Measurements from ENCODE around the gene ADGRA3.
"Not testable (repeated sequence)": the region's sequence is repeated elsewhere in the genome, so short reads cannot be mapped to it uniquely, and the experiment has no call there.

The ADGRA3 gene

DNA sequence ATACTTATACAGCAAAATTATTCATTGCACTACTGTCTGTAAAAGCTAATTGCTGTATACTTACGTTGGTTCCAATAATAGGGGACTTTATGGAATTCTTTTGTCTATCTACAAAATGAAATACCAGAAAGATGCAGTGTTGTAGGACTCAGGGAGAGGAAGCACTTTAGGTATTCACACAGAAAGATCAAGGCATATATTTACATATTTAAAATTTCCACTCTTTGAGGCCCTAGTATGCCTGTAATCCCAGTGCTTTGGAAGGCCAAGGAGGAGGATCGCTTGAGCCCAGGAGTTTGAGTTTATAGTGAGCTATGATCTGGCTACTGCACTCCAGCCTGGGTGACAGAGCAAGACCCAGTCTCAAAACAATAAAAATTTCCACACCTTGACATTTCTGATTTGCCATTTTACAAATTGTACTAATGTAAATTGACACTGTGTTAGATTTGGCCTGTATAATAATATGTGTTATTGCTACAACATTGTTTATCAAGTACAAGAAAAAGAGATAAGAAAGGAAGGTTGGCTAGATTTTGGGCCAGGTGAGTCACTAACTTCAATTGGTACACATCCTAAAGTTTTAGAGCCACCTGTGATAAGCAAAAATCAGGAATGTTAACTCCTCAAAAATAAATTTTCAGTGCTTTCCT, 35.1 kb downstream of the ADGRA3 start:
- in situ Hi-C loops (cut with MboI; ENCODE audit: low sequenced_read_pairs): no loop called here

DNA sequence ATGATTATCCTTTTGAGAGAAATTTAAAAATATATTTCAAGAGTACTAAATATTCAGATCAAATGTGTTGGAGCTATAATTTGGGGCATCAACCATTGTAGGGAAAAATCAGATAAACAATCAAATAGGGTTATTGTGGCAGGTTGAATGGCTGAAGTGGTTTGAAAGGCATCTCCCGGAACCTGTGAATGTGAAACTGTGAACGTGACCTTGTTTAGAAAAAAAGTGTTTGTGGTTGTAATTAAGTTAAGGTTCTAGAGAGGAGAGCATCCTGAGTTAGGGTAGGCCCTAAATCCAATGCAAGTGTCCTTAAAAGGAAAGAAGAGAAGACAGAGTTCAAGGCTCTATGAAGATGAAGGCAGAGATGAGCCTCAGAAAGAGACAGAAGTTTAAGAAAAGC, 37.4 kb downstream of the ADGRA3 start:
- in situ Hi-C loops (cut with MboI; ENCODE audit: low sequenced_read_pairs): no loop called here

DNA sequence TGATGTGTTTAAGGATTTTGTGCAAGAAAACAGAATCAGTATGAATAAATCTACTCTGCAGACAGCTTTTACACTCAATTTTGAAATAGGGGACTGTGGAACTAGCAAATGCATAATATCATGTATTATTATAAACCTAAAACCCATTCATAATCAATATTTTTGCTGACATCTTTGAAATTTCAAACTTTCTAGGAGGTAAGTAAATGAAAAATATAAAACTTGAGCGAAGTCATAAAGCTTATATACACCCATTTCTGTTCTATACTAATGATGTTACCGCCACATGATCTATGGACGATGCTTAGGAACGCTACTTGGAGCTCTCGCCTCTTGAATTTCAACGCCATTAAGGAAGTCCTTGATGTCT, 38.1 kb downstream of the ADGRA3 start:
- in situ Hi-C loops (cut with MboI; ENCODE audit: low sequenced_read_pairs): no loop called here

DNA sequence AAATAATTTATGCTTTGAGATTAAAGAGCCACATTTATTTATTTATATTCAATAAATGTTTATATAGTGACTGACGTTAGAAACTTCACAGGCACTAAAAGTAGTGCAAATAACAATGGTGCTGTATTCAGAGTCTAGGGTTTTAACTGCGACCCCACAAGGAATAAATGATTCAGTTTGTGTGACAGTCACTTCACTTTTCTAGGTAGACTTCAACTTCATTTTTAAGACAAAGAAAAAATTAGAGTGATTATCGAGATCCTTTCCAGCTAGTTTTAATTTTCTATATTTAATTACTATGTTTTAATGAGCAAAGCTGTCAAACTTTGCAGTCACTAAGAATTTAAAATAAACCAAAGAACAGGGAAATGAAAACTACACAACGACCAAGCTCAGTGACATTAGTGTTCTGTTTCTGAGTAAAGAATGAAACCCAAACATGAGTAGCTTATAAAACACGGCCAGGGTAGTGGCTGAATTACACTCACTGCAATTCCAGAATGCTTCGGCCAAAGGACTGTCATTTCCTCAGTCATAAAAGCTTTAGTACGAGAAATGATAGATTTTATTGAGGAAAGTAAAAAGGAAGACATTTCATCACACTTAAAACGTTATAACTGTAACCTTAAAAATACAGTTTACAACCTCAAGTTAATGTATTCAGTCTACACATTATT, 38.6 kb downstream of the ADGRA3 start:
- in situ Hi-C loops (cut with MboI; ENCODE audit: low sequenced_read_pairs): no loop called here

DNA sequence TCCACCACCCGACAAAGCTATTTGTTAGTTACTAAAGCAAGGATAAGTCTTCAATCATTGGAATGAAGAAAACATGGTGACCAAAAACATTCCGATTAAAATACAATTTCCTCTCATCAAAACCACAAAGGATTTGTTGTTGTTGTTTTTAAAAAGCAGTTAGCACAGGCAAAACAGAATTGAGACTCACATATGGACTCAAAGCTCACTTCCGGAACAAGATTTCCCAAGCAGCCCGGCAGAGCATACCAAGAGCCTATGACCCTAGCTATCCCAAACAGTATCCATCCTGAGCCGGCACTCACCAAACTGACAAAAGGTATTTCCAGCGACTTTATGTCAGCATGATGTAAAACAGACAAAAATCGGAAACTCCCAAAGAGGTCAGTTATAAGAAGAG, 39.9 kb downstream of the ADGRA3 start:
- in situ Hi-C loops (cut with MboI; ENCODE audit: low sequenced_read_pairs): no loop called here

DNA sequence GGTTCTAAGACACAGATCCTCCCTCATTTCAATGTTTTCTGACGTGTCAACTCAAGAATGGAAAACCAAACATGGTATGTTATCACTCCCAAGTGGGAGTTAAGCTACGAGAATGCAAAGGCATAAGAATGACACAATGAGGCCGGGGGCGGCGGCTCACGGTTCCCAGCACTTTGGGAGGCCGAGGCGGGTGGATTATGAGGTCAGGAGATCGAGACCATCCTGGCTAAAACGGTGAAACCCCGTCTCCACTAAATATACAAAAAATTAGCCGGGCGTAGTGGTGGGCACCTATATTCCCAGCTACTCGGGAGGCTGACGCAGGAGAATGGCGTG, 40.6 kb downstream of the ADGRA3 start:
- in situ Hi-C loops (cut with MboI; ENCODE audit: low sequenced_read_pairs): not testable (repeated sequence)

DNA sequence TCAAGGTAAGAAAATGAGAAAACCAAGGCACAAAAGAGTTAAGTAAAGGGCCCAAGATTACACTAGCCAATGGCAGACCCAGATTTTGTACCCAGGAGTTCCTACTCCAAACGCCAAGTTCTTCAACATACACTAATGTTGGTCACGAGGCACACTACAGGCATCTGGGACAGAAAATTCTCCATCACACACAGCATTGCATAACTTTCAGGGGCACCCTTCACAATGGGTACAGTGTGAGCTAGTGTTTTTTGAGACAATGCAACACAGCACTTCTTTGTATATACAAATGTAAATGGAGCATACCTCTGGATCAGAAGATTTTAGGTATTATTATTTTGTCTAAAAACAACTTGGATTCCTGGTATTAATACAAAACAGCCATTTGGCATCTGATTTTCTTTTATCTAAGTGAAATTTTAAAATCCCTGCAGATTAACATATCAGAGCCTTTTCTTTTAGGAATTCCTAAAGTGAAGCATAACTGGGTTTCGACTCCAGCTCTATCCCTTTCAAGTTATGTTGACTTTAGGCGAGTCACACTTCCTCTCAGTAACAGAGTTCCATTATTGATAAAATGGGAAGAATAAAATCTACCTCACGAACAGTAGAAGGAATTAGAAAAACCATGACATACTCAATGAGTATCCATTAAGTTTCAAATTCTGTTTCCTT, 41.1 kb downstream of the ADGRA3 start:
- in situ Hi-C loops (cut with MboI; ENCODE audit: low sequenced_read_pairs): no loop called here

DNA sequence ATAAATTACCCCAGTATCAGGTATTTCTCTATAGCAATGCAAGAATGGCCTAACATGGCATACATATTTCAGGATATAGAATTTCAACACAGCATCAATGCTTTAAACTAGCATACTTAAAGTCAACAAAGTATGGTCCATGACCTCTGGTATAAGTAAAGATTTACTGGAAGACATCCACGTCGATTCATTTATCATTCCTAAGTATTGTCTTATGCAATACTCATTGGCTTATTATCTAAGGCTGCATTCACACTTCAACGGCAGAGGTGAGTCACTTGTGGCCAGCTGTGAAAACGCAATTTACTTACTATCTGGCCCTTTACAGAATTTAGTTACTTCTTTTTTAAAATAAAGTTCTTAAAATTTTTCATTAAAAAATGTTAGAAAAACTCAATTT, 42.6 kb downstream of the ADGRA3 start:
- in situ Hi-C loops (cut with MboI; ENCODE audit: low sequenced_read_pairs): no loop called here

DNA sequence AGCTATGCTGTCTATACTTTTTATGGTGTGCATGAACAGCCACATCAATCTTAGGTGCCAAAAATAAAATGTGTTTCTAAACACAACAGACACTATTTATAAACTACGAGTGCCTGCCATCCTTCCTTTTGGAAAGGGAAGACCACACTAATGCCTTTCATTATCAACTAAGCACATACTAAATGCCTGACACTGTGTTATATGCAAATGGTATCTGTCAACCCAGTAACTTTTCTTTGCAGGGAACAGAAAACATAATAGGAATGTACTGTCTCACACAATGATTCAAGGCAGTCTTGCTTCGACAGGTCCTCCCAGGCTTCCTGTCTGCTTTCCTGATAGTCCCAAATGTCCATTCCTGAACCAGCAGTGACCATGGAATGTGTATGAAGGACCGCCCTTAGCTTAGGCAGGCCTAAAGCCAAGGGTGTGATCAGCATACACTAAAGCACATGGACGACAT, 43.8 kb downstream of the ADGRA3 start:
- in situ Hi-C loops (cut with MboI; ENCODE audit: low sequenced_read_pairs): no loop called here

DNA sequence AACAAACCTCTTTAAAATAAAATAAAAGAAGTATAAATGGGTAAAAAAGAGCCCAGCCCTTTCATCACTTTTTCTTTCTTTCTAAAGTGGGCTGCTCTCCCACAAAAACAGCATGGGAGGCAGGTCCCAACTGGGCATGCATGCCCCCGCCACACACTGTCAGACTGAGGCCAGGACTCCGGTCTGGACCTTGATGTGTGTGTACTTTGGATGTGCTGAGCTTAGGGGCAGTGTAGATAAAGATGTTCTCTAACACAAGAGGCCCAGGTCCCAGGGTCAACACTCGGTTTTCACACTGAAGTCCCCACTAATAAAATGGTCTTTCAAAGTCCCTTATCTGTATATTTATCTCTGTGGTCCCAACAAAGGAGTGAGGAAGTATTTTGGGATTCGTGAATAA, 44.4 kb downstream of the ADGRA3 start:
- in situ Hi-C loops (cut with MboI; ENCODE audit: low sequenced_read_pairs): no loop called here

DNA sequence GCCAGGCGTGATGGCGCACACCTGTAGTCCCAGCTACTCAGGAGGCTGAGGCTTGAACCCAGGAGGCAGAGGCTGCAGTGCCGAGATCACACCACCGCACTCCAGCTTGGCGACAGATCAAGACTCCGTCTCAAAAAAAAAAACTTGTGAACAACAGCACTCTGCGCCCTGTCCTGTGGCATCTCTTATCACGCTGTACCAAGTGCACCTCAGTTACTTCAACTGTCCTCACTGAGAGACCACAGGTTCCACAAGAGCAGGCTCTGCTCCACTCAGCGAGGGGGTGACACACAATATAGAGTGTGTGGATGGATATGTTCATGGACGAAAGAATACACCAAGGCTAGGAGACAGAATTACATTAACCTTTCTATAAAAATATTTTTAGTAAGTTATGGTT, 49.3 kb downstream of the ADGRA3 start:
- in situ Hi-C loops (cut with MboI; ENCODE audit: low sequenced_read_pairs): no loop called here

DNA sequence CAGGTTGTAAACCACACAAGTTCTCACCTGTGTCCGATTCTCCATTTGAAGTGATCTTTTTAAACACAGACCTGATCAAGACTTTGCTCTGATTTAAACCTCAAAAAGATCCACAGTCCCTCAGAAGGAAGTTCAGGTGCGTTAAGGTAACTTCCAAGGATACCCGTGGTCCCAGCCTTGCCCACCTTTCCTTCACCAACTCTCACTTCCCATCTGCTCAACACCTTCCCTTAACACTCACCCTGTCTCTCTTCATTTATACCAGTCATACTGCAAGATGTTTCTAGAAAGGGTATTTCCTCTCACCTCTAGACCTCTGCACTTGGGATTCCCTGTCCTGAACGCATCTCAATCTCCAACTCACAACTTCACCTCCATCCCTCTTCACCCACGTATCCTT, 49.9 kb downstream of the ADGRA3 start:
- in situ Hi-C loops (cut with MboI; ENCODE audit: low sequenced_read_pairs): no loop called here

DNA sequence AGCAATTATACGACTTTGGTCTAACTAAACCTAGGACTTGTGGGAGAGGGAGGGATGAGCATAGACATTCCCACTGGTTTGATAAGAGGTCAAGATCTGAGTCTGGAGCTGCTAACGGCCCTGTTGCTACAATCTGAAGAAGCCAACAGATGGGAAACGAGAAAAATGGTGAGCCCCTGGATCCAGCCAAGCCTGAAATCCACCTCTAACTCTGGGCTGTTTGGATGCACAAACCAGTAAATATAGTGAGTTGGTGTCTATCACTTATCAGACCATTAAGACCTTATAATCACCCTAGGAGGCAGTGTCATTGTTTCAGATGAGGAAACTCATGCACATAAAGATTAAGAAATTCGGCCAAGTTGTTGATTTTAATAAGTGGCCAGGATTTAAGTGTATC, 50.5 kb downstream of the ADGRA3 start:
- in situ Hi-C loops (cut with MboI; ENCODE audit: low sequenced_read_pairs): no loop called here

DNA sequence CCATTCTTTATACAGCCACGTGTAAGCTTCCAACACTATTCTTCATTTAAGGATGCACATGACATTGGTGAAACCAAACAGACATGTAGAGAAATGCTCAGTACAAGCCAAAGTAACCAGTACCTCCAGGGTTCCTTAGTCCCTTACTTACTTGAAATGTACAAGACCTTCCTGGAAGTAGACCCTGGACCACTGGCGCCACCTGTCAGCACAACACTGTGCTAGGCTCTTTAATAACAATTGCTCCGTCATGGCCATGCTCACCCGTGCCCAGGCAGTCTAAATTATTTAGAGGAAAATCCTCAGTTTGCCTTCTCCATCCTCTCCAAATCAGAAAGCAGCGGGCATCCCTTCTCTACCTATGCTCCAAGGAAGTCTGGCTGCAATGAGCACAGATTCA, 52.7 kb downstream of the ADGRA3 start:
- in situ Hi-C loops (cut with MboI; ENCODE audit: low sequenced_read_pairs): no loop called here

DNA sequence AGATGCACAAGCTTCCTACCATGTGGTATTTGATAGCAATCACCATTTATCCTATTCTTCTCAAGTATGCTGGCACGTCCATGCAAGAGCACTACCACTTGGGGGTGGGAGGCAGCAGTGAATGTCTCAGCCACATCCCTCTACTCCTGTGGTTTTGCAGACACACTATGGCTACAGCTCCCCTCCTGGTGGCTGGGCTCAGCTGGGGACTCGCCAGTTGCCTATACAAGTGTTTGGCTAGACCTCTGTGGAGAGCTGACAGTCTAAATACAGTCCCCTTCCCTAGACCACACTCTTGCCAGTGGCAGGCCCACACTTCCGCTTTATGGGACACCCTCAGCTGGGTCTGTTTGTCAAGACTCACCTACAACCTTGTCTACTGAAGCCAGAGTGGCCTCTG, 53.2 kb downstream of the ADGRA3 start:
- in situ Hi-C loops (cut with MboI; ENCODE audit: low sequenced_read_pairs): no loop called here

DNA sequence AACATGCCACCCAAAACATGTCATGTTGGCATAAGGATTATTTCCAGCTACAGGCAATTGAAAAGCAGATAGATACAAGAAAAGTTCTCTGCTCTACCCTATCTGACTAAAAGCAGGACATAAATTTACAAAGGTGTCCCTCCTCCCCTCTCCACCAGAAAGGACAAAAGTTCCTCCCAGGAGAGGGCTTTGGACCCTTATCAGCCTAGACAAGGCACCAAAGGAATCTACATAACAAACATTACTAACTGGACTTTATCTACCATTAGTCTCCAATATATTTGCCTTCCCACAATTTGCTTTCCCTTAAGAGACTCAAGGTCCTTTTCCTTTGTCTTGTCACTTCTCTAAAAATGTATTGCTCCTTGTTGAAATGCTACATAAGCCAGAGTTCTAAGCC, 55.6 kb downstream of the ADGRA3 start:
- in situ Hi-C loops (cut with MboI; ENCODE audit: low sequenced_read_pairs): no loop called here

DNA sequence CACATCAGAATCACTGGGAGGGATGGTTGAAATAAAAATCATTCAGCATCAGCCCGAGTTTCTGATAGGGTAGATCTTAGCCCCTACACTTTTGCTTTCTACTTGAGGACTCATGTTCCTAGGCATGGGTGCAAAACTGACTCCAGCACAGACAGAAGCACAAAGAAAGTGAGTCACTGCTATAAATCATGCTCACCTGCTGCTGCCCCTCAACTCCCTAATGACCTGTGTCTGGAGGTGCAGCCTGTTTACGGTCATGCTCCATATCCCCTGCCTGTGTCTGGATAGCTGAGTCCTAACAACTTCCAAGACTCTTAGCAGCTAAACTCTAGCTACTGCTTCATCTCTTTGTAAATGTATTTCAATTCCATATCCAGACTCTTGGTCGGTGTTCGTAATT, 57.8 kb downstream of the ADGRA3 start:
- in situ Hi-C loops (cut with MboI; ENCODE audit: low sequenced_read_pairs): no loop called here

DNA sequence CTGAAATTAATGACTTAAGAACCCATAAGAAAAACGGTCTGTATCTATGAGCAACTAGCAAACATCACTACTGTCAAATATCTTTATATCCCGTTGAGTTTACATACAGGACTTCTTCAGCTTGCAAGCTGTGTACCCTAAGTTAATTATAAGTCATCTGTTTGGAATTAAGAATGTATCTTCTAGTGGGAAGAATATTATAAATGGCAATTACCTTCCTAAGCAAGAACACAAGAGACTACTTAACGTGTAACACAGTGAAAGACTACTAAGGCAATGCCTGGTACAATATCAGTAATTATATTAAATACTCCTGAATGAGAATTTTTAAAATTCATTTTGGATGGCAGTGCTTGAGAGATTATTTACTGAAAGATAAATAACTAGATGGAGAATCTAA, 58.5 kb downstream of the ADGRA3 start:
- in situ Hi-C loops (cut with MboI; ENCODE audit: low sequenced_read_pairs): no loop called here

DNA sequence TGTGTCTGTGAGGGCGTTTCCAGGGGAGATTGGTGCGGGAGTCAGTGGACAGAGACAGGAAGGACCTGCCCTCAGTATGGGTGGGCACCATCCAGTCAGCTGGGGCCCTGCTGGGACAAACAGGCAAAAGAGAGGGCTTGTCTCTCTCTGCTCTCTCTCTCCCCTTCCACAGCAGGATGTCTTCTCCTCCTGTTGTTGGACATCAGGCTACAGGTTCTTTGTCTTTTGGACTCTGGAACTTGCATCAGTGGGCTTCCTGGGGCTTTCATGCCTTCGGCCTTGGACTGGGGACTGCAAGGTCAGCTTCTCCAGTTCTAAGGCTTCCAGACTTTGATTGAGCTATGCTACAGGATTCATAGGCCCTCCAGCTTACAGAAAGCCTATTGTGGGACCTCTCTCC, 59.6 kb downstream of the ADGRA3 start:
- in situ Hi-C loops (cut with MboI; ENCODE audit: low sequenced_read_pairs): no loop called here

DNA sequence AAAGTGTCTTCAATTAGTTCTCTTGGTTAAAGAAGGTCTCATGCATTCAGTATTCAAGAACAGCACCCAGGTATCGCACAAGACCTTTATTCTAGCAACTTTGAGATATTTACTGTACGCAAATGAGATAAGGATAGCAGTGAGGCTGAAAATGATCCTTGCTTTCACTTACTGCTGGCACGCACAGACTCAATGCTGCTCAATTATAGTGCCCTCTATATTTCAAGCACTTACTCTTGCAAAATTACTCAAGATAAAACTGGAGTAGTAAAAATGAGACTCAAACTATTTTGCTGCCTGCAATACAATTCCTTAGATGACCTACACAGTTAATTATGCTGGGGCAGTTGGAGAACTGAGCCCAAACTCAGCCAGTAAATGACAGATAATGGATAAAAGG, 60.9 kb downstream of the ADGRA3 start:
- in situ Hi-C loops (cut with MboI; ENCODE audit: low sequenced_read_pairs): no loop called here

DNA sequence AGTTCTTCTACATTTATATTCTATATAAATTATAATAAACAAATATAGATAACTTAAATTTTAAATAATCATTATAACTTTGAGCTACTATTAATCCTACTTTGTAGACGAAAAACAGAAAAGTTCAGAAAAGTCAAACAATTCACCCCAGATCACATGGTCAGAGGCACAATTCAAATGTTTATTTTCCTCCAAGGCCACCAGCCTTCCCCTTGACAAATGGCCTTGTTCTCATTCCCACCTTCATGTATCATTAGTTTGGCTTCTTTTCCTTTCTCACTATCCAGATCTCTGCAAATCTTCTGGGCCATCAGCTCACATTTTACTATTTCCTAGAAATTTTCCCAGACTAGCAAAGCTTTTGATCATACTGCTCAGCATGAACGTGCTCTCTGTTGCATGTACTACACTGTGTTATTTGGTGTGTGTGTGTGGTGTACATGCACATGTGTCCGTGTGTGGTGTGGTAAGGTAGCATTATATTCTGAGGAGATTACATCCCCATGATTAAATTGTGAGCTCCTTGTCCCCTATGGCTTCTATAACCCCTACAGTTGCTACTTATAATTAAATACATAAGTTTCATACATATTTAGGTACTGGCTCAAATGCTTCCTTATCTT, 61.5 kb downstream of the ADGRA3 start:
- in situ Hi-C loops (cut with MboI; ENCODE audit: low sequenced_read_pairs): no loop called here

DNA sequence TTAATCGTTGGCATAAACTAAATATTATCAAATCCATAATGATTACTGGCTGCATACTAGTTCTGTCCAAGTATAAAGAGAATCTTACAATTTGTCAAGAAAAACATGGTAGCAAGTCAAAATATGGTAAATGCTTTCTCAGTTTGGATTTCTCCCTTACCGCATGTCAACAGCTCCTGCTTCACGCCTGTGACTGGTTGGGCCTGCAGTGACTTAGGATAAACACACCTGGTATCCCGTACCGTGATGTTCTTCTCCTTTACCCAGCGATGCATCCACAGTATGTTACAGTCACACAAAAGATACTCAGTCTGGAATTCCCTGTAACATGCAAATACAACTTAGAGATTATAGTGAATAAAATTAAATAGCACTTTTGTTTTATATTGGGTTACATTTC, 71.1 kb downstream of the ADGRA3 start:
- in situ Hi-C loops (cut with MboI; ENCODE audit: low sequenced_read_pairs): no loop called here

Measured in HL-60/S4 treated with phorbol 12-myristate 13-acetate at 8.2 ng/mL for 4 days and 3 days (cell line).